GM21529 (cell line): ENCODE results near the gene AMPD2.
"Not testable (repeated sequence)": the region's sequence is repeated elsewhere in the genome, so short reads cannot be mapped to it uniquely, and the experiment has no call there.

ENCODE experiments used
- ATAC-seq: cut with Tn5 transposase; IDR thresholded peaks from one replicate; pipeline ENCODE4 v1.9.1; 2021; ENCODE audit not compliant: unreplicated experiment

AMPD2 gene

GRCh38 chr1:109649491-109649914 is 29.9 kb downstream of the AMPD2 start:
- no peak for ATAC-seq

- no peak for ATAC-seq
Measured at GRCh38 chr1:109650609-109651008, 31.0 kb downstream of the AMPD2 start.

GRCh38 chr1:109652402-109652801 is 32.8 kb downstream of the AMPD2 start:
- no peak for ATAC-seq

- ATAC-seq, result no peak
Measured at GRCh38 chr1:109653306-109653705, 33.7 kb downstream of the AMPD2 start.

GRCh38 chr1:109654519-109654918 is 34.9 kb downstream of the AMPD2 start:
- no peak for ATAC-seq

- peak; percentile 87 for ATAC-seq
Measured at GRCh38 chr1:109655615-109656519, 36.2 kb downstream of the AMPD2 start, which contains the start of gene GSTM4. Gene GSTM4, plus strand, starts transcription at chr1:109656099. Its CDS starts 291 bp downstream, at chr1:109656390.

- no peak for ATAC-seq
Measured at GRCh38 chr1:109657395-109657794, 37.8 kb downstream of the AMPD2 start.

- ATAC-seq, result no peak
Measured at GRCh38 chr1:109657970-109658369, 38.3 kb downstream of the AMPD2 start.

- ATAC-seq, result no peak
Measured at GRCh38 chr1:109658533-109659042, 39.0 kb downstream of the AMPD2 start.

GRCh38 chr1:109659145-109659544 is 39.5 kb downstream of the AMPD2 start:
- no peak for ATAC-seq

- ATAC-seq, result no peak
Measured at GRCh38 chr1:109659997-109660690, 40.5 kb downstream of the AMPD2 start.

GRCh38 chr1:109660691-109661026 is 41.0 kb downstream of the AMPD2 start:
- not testable (repeated sequence) for ATAC-seq

- no peak for ATAC-seq
Measured at GRCh38 chr1:109661391-109661790, 41.8 kb downstream of the AMPD2 start.

GRCh38 chr1:109664671-109665070 is 45.0 kb downstream of the AMPD2 start:
- no peak for ATAC-seq

GRCh38 chr1:109667452-109668122 is 48.0 kb downstream of the AMPD2 start, which contains the start of gene GSTM2:
Gene GSTM2, plus strand, starts transcription at chr1:109668057. Its CDS starts 59 bp downstream, at chr1:109668116.
- peak; percentile 94 for ATAC-seq

- no peak for ATAC-seq
Measured at GRCh38 chr1:109668123-109668775, 48.6 kb downstream of the AMPD2 start.

GRCh38 chr1:109669246-109669948 is 49.8 kb downstream of the AMPD2 start:
- ATAC-seq, result no peak

GRCh38 chr1:109669949-109670302 is 50.3 kb downstream of the AMPD2 start:
- ATAC-seq, result not testable (repeated sequence)

- no peak for ATAC-seq
Measured at GRCh38 chr1:109671067-109671466, 51.4 kb downstream of the AMPD2 start.

GRCh38 chr1:109673861-109674260 is 54.2 kb downstream of the AMPD2 start:
- ATAC-seq, result not testable (repeated sequence)
